HG02678 (cell line): ENCODE measurements around the gene MYO3B.

Source experiments
- ATAC-seq: cut with Tn5 transposase; IDR thresholded peaks from one replicate; pipeline ENCODE4 v1.9.1; 2021; ENCODE audit warnings: mild to moderate bottlenecking, moderate library complexity; ENCODE audit not compliant: unreplicated experiment

The MYO3B gene, protein sequence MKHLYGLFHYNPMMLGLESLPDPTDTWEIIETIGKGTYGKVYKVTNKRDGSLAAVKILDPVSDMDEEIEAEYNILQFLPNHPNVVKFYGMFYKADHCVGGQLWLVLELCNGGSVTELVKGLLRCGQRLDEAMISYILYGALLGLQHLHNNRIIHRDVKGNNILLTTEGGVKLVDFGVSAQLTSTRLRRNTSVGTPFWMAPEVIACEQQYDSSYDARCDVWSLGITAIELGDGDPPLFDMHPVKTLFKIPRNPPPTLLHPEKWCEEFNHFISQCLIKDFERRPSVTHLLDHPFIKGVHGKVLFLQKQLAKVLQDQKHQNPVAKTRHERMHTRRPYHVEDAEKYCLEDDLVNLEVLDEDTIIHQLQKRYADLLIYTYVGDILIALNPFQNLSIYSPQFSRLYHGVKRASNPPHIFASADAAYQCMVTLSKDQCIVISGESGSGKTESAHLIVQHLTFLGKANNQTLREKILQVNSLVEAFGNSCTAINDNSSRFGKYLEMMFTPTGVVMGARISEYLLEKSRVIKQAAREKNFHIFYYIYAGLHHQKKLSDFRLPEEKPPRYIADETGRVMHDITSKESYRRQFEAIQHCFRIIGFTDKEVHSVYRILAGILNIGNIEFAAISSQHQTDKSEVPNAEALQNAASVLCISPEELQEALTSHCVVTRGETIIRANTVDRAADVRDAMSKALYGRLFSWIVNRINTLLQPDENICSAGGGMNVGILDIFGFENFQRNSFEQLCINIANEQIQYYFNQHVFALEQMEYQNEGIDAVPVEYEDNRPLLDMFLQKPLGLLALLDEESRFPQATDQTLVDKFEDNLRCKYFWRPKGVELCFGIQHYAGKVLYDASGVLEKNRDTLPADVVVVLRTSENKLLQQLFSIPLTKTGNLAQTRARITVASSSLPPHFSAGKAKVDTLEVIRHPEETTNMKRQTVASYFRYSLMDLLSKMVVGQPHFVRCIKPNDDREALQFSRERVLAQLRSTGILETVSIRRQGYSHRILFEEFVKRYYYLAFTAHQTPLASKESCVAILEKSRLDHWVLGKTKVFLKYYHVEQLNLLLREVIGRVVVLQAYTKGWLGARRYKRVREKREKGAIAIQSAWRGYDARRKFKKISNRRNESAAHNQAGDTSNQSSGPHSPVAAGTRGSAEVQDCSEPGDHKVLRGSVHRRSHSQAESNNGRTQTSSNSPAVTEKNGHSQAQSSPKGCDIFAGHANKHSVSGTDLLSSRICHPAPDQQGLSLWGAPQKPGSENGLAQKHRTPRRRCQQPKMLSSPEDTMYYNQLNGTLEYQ (N-terminal part only)

DNA sequence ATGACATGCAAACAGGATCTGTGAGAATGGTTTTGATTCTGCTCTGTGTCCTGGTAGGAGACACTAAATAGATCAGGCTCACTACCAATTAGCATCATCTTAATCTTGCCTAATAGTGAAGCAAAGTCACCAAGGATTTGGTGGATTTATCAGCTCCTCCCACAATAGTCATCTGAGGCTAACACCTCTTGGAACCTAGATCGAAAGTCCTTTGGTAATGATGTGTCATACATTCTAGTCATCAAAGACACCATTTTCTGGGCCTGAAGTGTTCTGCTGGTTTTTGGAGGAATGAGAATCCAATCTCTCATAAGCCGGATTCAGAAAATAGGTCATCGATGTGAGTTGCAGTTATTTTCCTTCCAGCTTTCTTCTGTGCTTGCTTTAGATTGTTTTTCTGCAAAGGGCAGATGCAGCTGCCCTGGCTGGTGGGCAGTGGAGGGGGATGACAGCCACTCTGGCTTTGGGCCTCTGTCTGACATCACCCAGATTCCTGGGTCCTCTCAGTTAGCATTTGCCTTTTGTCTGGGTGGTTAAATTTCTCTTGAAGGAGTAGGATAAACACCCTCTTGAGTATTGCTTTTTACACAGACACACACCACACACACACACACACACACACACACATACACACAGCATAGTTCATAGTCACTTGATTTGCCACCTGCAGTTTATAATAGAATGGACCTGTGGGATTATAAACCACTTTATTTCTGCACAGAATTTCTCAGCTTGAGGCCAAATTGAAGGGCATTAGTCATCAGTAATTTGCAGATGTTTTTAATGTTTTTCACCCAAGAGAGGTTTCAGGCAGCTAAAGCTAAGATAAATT is at the start of gene MYO3B:
TSS of gene MYO3B (plus strand) at position 198 of the 832 bp plus-strand sequence. CDS start at position 339, 141 bp downstream.
- no peak for ATAC-seq

DNA sequence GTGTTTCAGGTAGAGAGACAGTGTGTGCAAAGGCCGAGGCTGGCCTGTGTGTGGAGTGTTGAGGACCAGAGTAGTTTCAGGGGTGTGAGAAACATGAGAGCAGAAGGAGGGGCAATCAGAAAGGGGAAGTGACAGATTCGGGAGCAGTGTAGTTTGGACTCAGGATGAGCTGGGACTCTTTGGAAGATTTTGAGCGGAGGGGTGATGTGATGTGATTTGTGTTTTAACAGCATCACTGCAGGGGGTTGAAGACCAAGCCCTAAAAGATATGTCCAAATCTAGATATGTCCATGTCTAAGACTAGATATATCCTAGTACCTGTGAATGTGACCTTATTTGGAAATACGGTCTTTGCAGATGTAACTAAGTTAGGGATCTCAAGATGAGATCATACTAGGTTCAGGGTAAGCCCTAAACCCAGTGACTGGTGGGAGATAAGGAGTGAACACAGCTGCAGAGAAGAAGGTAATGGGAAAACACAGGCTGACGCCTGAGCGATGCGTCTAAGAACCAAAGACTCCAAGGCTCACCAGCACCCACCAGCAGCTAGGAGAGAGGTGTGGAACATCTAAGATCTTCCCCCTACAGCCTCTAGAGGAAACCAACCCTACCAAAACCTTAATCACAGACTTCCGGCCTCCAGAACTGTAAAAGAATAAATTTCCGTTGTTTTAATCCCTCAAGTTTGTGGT is 38.5 kb upstream of the MYO3B start:
- peak; percentile 65 for ATAC-seq

DNA sequence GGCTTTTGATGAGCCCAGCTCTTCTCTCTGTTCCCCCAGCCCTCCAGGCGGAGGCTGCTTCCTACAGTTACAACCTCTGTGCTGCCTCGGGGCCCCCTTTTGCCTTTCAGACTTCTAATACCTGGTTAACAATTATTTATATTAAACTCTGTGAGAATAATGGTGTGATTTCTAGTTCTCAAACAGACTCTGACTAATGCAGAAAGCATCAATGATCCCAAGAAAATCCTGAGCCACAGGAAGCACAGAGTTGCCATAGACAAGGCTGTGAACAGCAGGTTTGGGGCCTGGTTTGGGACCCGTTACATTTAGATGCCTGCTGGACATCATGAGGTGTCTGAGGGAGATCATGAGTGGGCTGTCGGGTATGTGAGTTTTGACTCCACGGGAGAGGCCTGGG is 37.4 kb upstream of the MYO3B start:
- ATAC-seq: no peak

DNA sequence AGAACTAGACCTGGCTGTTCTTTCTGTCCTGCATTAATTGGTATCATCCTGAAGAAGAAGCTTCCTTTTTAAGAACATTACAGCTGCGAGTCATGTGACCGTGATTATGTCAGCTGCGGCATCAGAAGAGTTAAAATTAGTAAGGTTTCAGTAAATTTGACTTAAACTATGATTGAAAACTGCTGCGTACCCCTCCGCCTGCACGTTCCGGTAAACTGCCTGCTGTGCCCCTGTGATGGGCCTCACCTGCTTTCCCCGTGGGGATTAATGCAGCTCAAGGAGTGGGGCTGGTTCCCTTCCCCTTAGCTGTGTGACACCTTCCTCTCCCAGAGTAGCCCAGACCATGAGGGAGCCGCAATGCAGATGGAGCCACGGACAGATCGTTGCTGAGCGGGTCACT is 36.1 kb upstream of the MYO3B start:
- no peak for ATAC-seq

DNA sequence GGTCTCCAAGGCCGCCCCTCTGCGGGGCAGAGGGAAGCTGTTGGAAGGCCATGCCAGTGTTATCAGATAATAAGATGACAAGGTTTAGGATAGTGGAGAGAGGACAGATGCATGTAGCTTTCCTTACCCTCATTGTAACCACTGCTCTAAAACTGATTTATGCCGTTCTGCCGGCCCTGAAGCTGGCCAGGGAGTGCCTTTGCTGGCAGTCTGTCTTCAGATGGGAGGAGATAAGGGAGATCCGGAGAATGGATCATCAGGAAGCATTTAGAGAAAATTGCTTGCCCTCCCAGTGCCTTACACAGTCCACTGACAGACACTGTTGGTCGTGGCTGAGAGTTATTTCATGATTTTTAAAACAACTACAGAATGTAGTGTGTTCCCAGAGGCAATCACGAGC is 35.4 kb upstream of the MYO3B start:
- no peak for ATAC-seq

DNA sequence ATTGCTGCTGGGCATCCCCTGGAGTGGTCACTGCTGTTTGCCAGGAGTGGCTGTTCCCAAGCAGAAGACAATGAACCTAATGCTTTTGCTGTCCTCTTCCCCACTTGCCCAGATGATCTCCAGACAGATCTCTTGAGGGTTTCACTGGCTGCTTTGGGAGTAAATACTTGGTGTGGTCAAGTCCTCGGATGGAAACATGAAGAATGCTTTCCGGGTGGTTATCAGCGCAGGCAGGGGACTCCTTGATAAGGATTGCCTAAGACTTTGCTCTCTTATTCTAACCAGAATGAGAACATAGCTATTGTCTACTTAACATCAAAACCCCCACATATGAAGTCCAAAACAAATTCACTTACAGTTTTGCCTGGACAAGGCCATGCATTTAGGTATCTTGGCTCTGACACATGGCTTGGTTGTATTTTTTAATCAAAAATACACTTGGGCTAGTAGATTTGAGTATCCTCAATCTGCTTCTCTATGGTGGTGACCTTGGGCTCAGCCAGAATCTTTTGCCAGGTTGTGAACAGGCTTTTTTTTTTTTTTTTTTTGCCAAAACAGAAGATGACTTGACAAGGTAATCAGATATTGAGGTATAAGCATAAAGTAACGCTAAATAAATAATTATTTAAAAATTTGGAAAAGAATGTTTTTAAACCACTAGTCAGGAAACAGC is 34.8 kb upstream of the MYO3B start:
- ATAC-seq: no peak

DNA sequence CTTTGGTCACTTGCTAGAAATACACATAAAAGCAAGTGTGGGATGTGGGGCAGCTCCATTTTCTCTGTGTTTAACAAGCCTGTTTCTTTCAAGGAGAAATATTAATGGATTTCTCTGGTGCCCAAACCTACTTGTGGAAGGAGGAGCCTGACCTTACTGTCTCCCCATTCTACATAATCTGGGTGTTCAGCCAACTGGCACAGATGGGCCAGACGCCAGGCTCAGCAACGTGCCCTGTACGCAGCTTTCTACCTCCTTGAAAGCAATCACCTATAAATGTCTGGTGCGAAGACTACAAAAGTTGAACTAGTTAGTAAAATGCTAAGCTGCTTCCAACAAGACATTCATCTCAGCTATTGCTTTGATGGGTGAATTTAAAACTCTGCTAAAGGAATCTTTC is 33.2 kb upstream of the MYO3B start:
- no peak for ATAC-seq

DNA sequence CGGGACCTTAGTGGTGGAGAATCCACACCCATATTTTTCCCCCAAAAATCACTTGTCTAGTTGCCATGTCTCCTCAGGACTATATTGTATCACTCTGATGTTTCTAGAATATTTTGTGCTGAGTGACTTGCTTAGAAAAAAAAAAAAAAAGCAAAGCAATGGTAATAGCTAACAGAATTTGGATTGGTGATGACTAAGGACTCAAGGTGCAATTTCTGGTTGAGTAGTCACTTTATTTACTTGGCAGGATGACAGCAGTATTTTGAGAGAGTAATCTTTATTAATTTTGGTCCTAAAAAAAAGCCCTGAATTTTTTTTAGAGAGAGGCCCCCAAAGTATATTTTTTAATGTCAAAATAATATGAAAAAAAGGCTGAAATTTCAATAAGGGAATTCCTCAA is 32.8 kb upstream of the MYO3B start:
- ATAC-seq: no peak

DNA sequence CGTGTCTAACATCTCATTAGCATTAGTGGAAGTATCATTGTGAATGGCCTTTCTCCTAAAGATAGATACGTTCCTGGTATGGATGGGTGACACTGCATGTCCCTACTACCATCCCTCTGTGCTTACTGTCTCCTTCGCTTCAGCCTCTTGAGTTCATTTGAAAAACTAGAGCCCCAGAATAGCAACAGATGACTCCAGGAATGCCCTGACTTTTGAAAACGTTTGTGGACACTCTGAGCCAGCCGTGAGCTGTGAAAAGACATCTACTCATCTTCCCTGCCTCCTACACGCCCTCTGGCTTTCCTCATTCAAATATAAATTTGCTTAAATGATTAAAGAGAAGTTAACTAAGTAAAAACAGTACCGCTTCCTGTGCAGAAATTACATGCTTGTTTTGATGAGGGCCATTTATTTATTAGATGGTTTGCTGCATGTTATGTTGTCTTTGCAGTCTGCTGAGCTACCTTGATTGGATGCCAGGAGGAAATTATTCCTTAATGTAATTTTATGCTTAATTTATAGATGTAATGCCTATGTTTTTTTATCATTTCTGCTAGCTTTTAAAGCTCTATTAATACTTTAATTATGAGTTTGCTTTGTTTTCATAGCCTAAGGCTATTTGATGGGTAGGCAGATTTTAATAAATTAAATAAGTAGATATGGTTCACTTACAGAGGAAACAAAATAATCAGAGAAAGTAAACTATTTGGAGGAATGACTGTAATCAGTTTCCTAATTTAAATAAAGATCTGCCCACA is 32.1 kb upstream of the MYO3B start:
- ATAC-seq: no peak

DNA sequence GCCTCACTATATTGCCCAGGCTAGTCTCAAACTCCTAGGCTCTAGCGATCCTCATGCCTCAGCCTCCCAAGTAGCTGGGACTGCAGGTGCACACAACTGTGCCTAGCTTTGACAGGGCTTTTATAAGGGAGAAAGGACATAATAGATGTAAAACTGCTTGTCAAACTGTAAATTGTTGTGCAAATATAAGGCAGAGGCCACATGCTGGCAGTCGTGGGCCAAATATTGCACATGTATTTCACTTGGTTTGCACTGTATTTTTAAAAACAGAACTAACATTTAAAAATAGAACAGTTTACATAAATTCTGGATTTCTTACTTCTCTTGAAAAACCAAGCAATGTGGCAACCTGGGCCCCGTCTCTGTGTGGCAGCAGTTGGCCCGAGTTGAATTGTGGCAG is 31.2 kb upstream of the MYO3B start:
- no peak for ATAC-seq

DNA sequence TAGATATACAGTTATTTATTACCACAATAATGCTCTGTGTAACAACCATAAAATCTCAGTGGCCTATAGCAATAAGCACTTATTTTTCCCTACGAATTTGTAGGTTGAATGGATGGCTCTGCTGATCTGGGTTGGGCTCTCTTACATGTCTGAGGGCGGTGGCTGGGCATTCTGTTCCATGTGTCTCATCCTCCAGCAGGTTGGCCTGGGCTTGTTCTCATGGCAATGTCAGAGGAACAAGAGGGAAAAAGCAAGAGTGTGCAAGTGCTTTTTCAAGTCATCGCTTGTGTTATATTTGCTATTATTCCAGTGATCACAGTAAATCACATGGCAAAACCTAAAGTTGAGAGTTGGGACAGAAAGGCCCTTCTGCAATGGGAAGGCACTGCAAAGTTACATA is 30.4 kb upstream of the MYO3B start:
- no peak for ATAC-seq

DNA sequence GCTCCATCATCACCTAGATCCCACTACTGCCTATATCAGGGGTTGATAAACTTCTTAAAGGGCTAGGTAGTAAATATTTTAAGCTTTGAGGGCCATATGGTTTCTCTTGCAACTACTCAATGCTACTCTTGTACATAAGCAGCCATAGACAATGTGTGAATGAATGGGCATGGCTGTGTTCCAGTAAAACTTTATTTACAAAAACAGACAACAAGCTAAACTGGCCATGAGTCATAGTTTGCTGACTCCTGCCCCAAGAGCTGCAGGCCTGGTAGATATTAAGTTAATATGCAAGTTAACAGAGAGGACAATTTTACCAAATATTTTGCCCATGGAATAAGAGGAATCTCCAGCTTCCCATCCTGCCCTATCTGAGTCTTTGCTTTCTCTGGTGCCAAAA is 29.8 kb upstream of the MYO3B start:
- ATAC-seq: no peak

DNA sequence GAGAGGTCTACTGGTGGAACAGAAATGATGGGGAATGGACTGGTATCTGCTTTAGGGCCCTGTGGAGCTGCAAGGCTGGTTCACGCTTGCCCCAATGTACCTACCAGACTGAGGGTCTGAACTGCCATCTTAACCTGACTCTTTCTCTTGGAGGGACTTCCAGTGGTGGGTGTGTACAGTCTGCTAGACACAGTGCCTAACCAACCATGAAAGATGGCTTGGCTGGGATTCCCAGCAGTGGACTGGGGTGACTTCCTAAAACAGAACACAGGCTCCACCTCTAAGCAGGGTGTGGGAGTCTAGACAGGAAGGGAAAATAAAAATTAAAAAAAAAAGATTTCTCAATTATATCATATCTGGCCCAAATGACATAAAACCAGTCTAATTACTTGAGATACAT is 25.5 kb upstream of the MYO3B start:
- peak; percentile 47 for ATAC-seq

DNA sequence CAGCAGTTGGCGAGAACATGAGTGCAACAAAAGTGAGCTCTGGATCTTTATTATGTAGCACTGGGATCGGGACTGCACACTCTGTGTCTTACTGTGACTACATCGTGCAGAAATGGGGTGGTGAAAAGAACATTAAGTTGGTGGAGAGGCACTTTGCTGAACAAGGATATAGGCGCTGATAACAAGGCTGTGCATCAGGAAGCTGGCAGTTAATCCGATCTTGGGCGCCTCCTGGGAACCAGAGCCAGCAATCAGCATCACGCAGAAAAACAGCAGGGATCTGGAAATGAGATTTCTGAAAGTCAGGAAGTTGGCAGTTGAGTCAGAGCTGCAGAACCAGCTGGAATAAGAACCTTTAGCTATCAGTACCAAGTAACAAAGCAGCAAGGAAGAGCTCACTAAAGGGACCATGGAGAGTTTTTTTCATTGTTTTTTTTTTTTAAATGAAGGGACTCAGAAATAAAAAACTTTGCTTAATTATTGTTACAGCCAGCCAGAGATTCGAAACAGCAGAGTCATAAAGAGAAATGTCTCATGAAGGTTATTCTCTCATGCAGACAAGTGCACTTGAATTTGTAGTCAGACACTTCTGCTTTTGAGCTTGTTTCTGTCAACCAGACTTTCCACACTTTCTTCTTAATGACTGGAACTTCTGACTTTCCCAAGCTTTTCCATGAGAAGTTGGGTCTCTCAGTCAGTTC is 22.8 kb upstream of the MYO3B start:
- no peak for ATAC-seq

DNA sequence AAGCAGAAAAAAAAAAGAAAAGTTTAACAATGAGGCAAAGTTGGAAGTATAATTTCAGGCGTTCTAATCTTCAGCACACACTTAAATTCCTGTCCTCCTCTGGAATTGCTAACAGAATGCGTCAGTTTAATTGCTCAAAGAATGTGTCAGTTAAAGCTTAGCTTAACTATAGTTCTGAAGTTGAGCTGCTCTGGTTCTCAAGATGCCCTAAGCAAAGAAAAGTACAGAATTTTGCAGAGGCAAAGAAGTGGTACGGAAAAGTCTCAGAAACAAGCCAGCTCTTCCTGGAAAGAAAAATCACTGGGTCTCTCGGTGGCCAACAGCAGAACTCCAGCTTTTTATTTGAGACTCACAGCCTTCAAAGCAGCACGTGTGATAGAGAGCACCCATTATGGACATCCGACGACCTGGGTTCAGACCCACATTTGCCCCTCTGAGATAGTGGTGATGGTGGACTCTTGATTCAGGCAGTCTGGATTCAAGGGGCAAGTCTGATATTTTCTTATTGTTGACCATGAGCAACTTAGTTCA is 22.2 kb upstream of the MYO3B start:
- ATAC-seq: no peak

DNA sequence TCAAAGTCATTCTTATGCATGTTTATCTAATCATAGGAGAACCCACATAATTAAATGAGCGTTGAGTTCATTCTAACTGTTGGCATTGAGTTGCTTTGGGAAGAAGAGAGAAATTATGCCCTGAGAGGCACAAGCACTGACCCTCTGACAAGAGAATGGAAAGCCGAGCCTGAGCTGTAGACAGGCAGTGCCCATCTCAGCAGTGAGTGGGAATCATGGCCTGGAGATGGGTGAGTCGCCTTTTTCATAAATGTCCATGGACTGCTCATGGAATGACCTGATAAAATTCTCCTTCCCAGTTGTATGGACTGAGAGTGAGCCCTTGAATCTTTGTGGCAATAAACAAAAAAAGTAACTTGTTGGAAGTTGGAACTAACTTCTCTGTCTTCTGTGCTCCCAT is 21.4 kb upstream of the MYO3B start:
- no peak for ATAC-seq

DNA sequence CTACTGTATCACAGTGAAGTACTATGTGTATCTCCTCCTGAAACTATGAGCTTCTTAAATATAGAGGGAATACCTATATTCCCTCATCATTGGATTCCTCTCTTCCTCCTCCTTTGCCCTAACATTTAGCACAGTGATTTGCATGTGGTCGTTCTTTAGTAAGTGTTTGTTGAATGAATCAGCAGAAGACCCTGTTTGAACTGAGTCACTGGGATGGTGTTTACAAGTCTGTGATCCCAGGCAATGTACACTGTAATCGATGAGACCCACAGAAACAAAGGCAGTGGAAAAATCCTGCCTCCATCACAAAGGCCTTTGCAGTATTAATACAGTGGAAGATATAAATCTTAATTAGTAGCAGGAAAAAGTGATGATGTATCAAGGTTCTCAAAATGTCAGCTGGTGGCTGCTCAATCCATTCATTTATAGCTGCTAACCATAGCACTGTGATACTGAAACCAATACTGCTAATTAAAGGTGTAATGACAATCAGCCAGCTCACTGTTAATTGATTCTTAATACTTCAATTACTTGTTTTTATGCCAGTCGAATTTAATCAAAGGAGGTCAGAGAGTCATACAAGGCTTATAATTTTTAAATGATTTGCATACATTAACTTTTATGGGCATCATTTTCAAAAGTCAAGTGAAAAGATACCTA is 20.8 kb upstream of the MYO3B start:
- no peak for ATAC-seq
